Measurements from ENCODE around the gene HSD17B2.

DNA sequence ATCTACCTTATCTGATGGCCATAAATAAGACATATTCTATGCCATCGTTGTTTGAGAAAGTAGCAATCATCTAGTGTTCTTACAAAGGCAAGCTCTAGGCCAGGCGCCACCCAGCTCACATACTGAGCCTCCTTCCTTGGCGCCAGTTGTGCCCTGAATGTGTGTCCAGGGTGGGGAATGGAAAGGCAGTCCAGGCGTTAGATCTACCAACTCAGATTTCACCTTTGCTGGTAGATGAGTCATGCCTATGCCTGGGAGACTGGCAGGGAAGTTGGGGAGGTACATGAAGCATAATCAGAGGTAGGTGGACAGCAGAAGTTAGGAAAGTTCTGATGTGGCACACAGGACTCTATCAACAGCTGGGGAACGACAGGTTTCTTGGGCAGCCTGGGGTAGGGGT lies 47.3 kb upstream of the HSD17B2 start:
- TF ChIP-seq, protein P1, sequence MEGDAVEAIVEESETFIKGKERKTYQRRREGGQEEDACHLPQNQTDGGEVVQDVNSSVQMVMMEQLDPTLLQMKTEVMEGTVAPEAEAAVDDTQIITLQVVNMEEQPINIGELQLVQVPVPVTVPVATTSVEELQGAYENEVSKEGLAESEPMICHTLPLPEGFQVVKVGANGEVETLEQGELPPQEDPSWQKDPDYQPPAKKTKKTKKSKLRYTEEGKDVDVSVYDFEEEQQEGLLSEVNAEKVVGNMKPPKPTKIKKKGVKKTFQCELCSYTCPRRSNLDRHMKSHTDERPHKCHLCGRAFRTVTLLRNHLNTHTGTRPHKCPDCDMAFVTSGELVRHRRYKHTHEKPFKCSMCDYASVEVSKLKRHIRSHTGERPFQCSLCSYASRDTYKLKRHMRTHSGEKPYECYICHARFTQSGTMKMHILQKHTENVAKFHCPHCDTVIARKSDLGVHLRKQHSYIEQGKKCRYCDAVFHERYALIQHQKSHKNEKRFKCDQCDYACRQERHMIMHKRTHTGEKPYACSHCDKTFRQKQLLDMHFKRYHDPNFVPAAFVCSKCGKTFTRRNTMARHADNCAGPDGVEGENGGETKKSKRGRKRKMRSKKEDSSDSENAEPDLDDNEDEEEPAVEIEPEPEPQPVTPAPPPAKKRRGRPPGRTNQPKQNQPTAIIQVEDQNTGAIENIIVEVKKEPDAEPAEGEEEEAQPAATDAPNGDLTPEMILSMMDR (IDR thresholded peaks at IDR 0.05 in 2 of 3, conservative IDR thresholded peaks at IDR 0.05 in 1 of 3; ENCODE audit: borderline replicate concordance in 1 of 3, insufficient read depth in 1 of 3, low read depth in 2 of 3, low read length in 2 of 3) = no peak
- TF ChIP-seq POLR2A (IDR thresholded peaks at IDR 0.05; ENCODE audit: borderline replicate concordance, extremely low read depth, insufficient read depth, insufficient read length) = no peak
- TF ChIP-seq EZH2 (IDR thresholded peaks at IDR 0.05) = no peak
- TF ChIP-seq POLR2AphosphoS5 (IDR thresholded peaks at IDR 0.05; ENCODE audit: low read depth, low read length) = peak; percentile 43; the same call in 1 of the 2 replicates
